Activated naive CD4-positive, alpha-beta T cell treated with anti-CD3 and anti-CD28 coated beads, Interleukin-2, amount 50 U/mL, for 24 hours (primary cell): ENCODE measurements around the gene CIB1.
A peak's percentile ranks its signal among the peaks of the same experiment; 100 is the strongest.

Experiments
- H3K27ac Mint-ChIP-seq: one replicate; pipeline ENCODE4 v1.8.0; 2021; ENCODE audit warnings: mild to moderate bottlenecking, mixed read lengths
- H3K27me3 Mint-ChIP-seq: one replicate; pipeline ENCODE4 v1.8.0; 2021; ENCODE audit warnings: mixed read lengths
- H3K36me3 Mint-ChIP-seq: one replicate; pipeline ENCODE4 v1.8.0; 2021; ENCODE audit warnings: mixed read lengths
- H3K4me1 Mint-ChIP-seq: one replicate; pipeline ENCODE4 v1.8.0; 2021; ENCODE audit warnings: mixed read lengths
- H3K4me3 Mint-ChIP-seq: one replicate; pipeline ENCODE4 v1.8.0; 2021; ENCODE audit warnings: mild to moderate bottlenecking, mixed read lengths
- H3K9me3 Mint-ChIP-seq: one replicate; pipeline ENCODE4 v1.8.0; 2021; ENCODE audit warnings: mixed read lengths

Gene CIB1

GRCh38 chr15:90212221-90213098, 21.3 kb downstream of the CIB1 start:
- Mint-ChIP-seq H3K27ac (no peak overlapping the region), H3K4me1 (peaks cover 19% of the 10 kb centered on the region), H3K27me3 (no peaks in the 10 kb centered on the region), H3K36me3 (no peaks in the 10 kb centered on the region), H3K4me3 (no peak overlapping the region), H3K9me3 (no peaks in the 10 kb centered on the region)

GRCh38 chr15:90211440-90212143, 22.1 kb downstream of the CIB1 start:
- Mint-ChIP-seq H3K27me3 (no peaks in the 10 kb centered on the region), H3K4me1 (peaks cover 19% of the 10 kb centered on the region), H3K4me3 (no peak overlapping the region), H3K9me3 (no peaks in the 10 kb centered on the region), H3K27ac (no peak overlapping the region), H3K36me3 (no peaks in the 10 kb centered on the region)

GRCh38 chr15:90211009-90211408, 22.7 kb downstream of the CIB1 start:
- no peak overlapping the region for H3K4me3 Mint-ChIP-seq
- no peak overlapping the region for H3K27ac Mint-ChIP-seq
- H3K4me1 Mint-ChIP-seq = peaks cover 19% of the 10 kb centered on the region

GRCh38 chr15:90210593-90210992, 23.1 kb downstream of the CIB1 start:
- Mint-ChIP-seq H3K4me3 (no peak overlapping the region), H3K27ac (peak overlapping the region; percentile 5), H3K27me3 (no peaks in the 10 kb centered on the region), H3K4me1 (peaks cover 19% of the 10 kb centered on the region), H3K9me3 (no peaks in the 10 kb centered on the region), H3K36me3 (no peaks in the 10 kb centered on the region)

More at GRCh38 chr15:90211009-90211408, 22.7 kb downstream of the CIB1 start:
- Mint-ChIP-seq H3K36me3 (no peaks in the 10 kb centered on the region), H3K27me3 (no peaks in the 10 kb centered on the region), H3K9me3 (no peaks in the 10 kb centered on the region)

GRCh38 chr15:90209591-90209990, 24.1 kb downstream of the CIB1 start:
- H3K4me1 Mint-ChIP-seq = peaks cover 19% of the 10 kb centered on the region
- no peaks in the 10 kb centered on the region for H3K27me3 Mint-ChIP-seq
- H3K27ac Mint-ChIP-seq = no peak overlapping the region
- H3K36me3 Mint-ChIP-seq = no peaks in the 10 kb centered on the region
- no peaks in the 10 kb centered on the region for H3K9me3 Mint-ChIP-seq
- H3K4me3 Mint-ChIP-seq = no peak overlapping the region

- Mint-ChIP-seq H3K27ac (no peak overlapping the region), H3K4me3 (no peak overlapping the region), H3K27me3 (no peaks in the 10 kb centered on the region), H3K9me3 (no peaks in the 10 kb centered on the region), H3K36me3 (no peaks in the 10 kb centered on the region), H3K4me1 (peaks cover 16% of the 10 kb centered on the region)
These were observed 25.4 kb downstream of the CIB1 start for GRCh38 chr15:90208356-90208755.

- no peaks in the 10 kb centered on the region for H3K36me3 Mint-ChIP-seq
- no peaks in the 10 kb centered on the region for H3K9me3 Mint-ChIP-seq
- no peak overlapping the region for H3K4me3 Mint-ChIP-seq
- peaks cover 26% of the 10 kb centered on the region for H3K4me1 Mint-ChIP-seq
- no peak overlapping the region for H3K27ac Mint-ChIP-seq
- H3K27me3 Mint-ChIP-seq = no peaks in the 10 kb centered on the region
These were observed 26.5 kb downstream of the CIB1 start for GRCh38 chr15:90207252-90207651.

GRCh38 chr15:90205886-90206285, 27.9 kb downstream of the CIB1 start:
- Mint-ChIP-seq H3K27ac (no peak overlapping the region), H3K4me3 (no peak overlapping the region), H3K9me3 (no peaks in the 10 kb centered on the region), H3K36me3 (no peaks in the 10 kb centered on the region), H3K4me1 (peaks cover 26% of the 10 kb centered on the region), H3K27me3 (no peaks in the 10 kb centered on the region)

GRCh38 chr15:90205050-90205848, 28.5 kb downstream of the CIB1 start:
- H3K4me3 Mint-ChIP-seq = no peak overlapping the region

GRCh38 chr15:90203922-90204321, 29.8 kb downstream of the CIB1 start:
- peaks cover 21% of the 10 kb centered on the region for H3K4me1 Mint-ChIP-seq

More at GRCh38 chr15:90205050-90205848, 28.5 kb downstream of the CIB1 start:
- H3K9me3 Mint-ChIP-seq = no peaks in the 10 kb centered on the region
- H3K4me1 Mint-ChIP-seq = peaks cover 25% of the 10 kb centered on the region
- no peaks in the 10 kb centered on the region for H3K36me3 Mint-ChIP-seq
- H3K27ac Mint-ChIP-seq = no peak overlapping the region
- no peaks in the 10 kb centered on the region for H3K27me3 Mint-ChIP-seq

GRCh38 chr15:90203473-90203872, 30.3 kb downstream of the CIB1 start:
- H3K4me1 Mint-ChIP-seq = peaks cover 21% of the 10 kb centered on the region
- H3K27me3 Mint-ChIP-seq = no peaks in the 10 kb centered on the region
- H3K9me3 Mint-ChIP-seq = no peaks in the 10 kb centered on the region
- H3K36me3 Mint-ChIP-seq = no peaks in the 10 kb centered on the region
- H3K27ac Mint-ChIP-seq = no peak overlapping the region
- H3K4me3 Mint-ChIP-seq = no peak overlapping the region

More at GRCh38 chr15:90203922-90204321, 29.8 kb downstream of the CIB1 start:
- no peak overlapping the region for H3K4me3 Mint-ChIP-seq
- H3K9me3 Mint-ChIP-seq = no peaks in the 10 kb centered on the region
- H3K36me3 Mint-ChIP-seq = no peaks in the 10 kb centered on the region
- H3K27me3 Mint-ChIP-seq = no peaks in the 10 kb centered on the region
- H3K27ac Mint-ChIP-seq = no peak overlapping the region

GRCh38 chr15:90202929-90203328, 30.8 kb downstream of the CIB1 start:
- Mint-ChIP-seq H3K27ac (no peak overlapping the region), H3K27me3 (no peaks in the 10 kb centered on the region), H3K4me1 (peaks cover 21% of the 10 kb centered on the region), H3K9me3 (no peaks in the 10 kb centered on the region), H3K36me3 (no peaks in the 10 kb centered on the region), H3K4me3 (peak overlapping the region; percentile 93)

GRCh38 chr15:90201944-90202375, 31.8 kb downstream of the CIB1 start:
- H3K27me3 Mint-ChIP-seq = no peaks in the 10 kb centered on the region
- H3K4me3 Mint-ChIP-seq = peak overlapping the region; percentile 76
- H3K27ac Mint-ChIP-seq = no peak overlapping the region
- H3K9me3 Mint-ChIP-seq = no peaks in the 10 kb centered on the region
- H3K36me3 Mint-ChIP-seq = no peaks in the 10 kb centered on the region
- peaks cover 21% of the 10 kb centered on the region for H3K4me1 Mint-ChIP-seq

GRCh38 chr15:90201130-90201943, 32.4 kb downstream of the CIB1 start, which contains the start of gene SEMA4B:
Gene SEMA4B (plus strand): TSS chr15:90201330. CDS start chr15:90201579, 249 bp downstream.
- Mint-ChIP-seq H3K27me3 (no peaks in the 10 kb centered on the region), H3K4me3 (peak within 1 kb of the TSS; percentile 88), H3K9me3 (no peaks in the 10 kb centered on the region), H3K4me1 (peaks cover 21% of the 10 kb centered on the region), H3K27ac (peak within 1 kb of the TSS; percentile 84), H3K36me3 (no peaks in the 10 kb centered on the region)
